T-helper 1 cell treated with Interleukin-12 subunit alpha and Interleukin-12 subunit beta and Interleukin-4 antibody, amounts not matched to agents 30 μg/mL and 1 μg/mL, for 36 hours (primary cell): ENCODE data around the gene PDK2.

Experiments
- H3K27ac Mint-ChIP-seq: one replicate; pipeline ENCODE4 v1.8.0; 2021; ENCODE audit warnings: mild to moderate bottlenecking, mixed read lengths
- H3K27me3 Mint-ChIP-seq: one replicate; pipeline ENCODE4 v1.8.0; 2021; ENCODE audit warnings: low read depth, mixed read lengths
- H3K36me3 Mint-ChIP-seq: one replicate; pipeline ENCODE4 v1.8.0; 2021; ENCODE audit warnings: low read depth, mixed read lengths
- H3K4me1 Mint-ChIP-seq: one replicate; pipeline ENCODE4 v1.8.0; 2021; ENCODE audit warnings: low read depth, mixed read lengths
- H3K4me3 Mint-ChIP-seq: one replicate; pipeline ENCODE4 v1.8.0; 2021; ENCODE audit warnings: mild to moderate bottlenecking, moderate library complexity, mixed read lengths
- H3K9me3 Mint-ChIP-seq: one replicate; pipeline ENCODE4 v1.8.0; 2021; ENCODE audit warnings: mixed read lengths

Gene PDK2

DNA sequence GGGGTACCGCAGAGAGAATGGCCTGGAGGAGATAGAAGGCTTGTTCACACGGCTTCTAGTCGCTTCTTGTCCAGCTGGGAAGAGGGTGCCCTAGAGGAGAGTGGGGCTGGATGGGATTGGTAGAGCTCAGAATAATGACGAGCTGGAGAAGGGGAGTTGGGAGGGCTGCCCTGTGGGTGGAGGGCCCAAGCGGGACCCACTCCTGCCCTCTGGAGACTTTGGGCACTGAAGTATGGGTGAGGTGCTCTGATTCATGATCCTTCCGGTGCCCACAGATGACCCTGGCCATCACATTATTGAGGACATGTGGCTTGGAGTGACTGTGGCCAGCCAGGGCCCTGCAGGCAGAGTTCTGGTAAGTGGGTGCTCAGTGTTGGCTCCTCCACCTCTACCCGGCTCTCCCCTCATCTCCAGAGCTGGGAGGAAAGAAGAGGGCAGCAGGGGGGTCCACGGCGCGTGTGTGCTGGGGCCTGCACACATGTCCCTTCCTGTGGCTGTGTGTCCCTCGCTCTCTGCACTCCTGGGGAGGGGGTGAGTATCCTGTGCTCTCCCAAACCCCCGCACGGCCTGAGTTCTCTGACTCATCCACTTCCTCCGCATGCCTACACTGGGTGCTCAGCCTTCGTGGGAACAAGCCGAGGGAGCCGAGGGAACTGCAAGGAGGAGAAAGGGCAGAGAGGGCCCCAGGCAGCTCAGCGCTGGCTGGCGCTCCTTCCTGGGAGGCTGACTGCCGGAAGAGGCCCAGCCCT is 30.7 kb upstream of the PDK2 start:
- Mint-ChIP-seq H3K9me3 (no peaks in the 10 kb centered on the region), H3K4me1 (peaks cover 2% of the 10 kb centered on the region), H3K36me3 (peaks cover 9% of the 10 kb centered on the region), H3K27ac (no peak overlapping the region), H3K4me3 (no peak overlapping the region), H3K27me3 (no peaks in the 10 kb centered on the region)

DNA sequence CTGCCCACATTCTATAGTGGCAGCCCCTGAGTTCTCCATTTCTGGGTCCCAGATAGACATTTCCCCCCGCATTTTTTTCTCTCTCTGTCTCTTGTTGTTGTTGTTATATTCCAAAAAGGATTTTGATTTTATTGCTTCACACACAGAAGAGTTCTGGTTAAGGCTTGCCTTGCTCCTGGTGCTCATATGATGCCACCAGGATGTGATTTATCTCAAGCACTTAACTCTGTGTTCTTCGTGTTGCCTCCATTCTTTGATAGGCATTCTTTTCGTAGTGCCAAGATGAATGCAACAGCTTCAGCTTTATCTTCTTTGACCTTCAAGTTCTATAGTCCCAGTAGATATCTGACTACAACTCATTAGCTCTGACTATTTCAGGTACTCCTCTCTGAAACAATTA is 30.1 kb upstream of the PDK2 start:
- Mint-ChIP-seq H3K4me1 (peaks cover 2% of the 10 kb centered on the region), H3K4me3 (no peak overlapping the region), H3K27me3 (no peaks in the 10 kb centered on the region), H3K36me3 (peaks cover 14% of the 10 kb centered on the region), H3K27ac (no peak overlapping the region), H3K9me3 (no peaks in the 10 kb centered on the region)

DNA sequence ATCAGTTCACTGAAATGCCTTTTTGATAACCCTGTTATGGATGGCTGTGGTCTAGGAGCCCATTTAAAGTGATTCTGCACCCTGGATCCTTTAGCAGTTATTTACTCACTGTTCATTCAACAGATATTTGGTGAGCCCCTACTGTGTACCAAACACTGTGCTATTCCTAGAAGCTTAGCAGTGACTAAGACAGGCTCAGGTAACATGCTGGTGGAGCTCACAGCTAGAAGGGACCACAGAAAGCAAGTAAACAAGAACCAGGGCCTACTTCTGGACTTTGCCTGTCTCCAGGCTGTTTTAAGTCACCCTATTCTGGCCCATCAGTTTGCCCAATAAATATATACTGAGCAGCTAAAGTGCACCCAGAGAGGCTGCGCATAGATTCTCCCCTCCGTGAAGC is 28.2 kb upstream of the PDK2 start:
- H3K27me3 Mint-ChIP-seq, result no peaks in the 10 kb centered on the region
- H3K4me3 Mint-ChIP-seq, result no peak overlapping the region
- peaks cover 5% of the 10 kb centered on the region for H3K9me3 Mint-ChIP-seq
- H3K4me1 Mint-ChIP-seq, result peaks cover 4% of the 10 kb centered on the region
- H3K27ac Mint-ChIP-seq, result no peak overlapping the region
- peaks cover 27% of the 10 kb centered on the region for H3K36me3 Mint-ChIP-seq

DNA sequence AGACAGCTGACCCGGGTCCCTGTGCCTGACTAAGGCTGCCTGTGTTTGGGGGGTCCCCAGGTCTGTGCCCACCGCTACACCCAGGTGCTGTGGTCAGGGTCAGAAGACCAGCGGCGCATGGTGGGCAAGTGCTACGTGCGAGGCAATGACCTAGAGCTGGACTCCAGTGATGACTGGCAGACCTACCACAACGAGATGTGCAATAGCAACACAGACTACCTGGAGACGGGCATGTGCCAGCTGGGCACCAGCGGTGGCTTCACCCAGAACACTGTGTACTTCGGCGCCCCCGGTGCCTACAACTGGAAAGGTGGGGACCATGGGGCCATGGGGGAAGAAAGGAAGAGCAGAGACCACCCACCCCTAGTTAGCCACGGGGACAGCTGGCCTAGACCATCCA is 27.2 kb upstream of the PDK2 start:
- Mint-ChIP-seq H3K27me3 (no peaks in the 10 kb centered on the region), H3K4me3 (no peak overlapping the region), H3K4me1 (peaks cover 7% of the 10 kb centered on the region), H3K36me3 (peaks cover 32% of the 10 kb centered on the region), H3K27ac (no peak overlapping the region), H3K9me3 (peaks cover 5% of the 10 kb centered on the region)

DNA sequence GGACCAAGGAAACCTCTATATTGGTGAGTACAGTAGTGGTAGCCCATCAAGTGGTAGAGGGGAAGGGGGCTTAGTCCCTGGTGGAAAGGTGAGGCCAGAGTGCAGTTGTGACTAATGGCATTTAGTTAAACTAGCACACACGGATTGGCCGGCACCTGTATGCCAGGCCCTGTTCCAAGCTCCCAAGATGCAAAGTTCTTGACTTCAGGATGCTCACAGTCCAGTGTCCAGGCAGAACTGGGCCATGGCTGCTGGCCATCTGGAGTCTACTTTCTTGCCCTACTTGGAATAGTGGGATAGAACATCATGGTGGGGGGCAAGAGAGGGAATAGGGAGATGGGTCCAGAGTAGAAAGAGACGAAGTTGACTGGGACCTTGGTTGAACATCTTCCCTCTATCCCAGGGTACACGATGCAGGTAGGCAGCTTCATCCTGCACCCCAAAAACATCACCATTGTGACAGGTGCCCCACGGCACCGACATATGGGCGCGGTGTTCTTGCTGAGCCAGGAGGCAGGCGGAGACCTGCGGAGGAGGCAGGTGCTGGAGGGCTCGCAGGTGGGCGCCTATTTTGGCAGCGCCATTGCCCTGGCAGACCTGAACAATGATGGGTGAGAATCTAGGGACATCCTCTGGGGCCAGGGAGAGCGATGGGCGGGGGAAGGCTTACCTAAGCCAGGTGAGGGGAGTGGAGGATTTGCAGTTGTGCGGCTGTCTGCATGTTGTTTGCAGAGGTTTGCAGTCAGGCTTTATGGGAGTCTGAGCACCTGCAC is 24.1 kb upstream of the PDK2 start:
- Mint-ChIP-seq H3K9me3 (peaks cover 5% of the 10 kb centered on the region), H3K27ac (no peak overlapping the region), H3K4me1 (peaks cover 7% of the 10 kb centered on the region), H3K4me3 (no peak overlapping the region), H3K27me3 (no peaks in the 10 kb centered on the region), H3K36me3 (peaks cover 27% of the 10 kb centered on the region)

DNA sequence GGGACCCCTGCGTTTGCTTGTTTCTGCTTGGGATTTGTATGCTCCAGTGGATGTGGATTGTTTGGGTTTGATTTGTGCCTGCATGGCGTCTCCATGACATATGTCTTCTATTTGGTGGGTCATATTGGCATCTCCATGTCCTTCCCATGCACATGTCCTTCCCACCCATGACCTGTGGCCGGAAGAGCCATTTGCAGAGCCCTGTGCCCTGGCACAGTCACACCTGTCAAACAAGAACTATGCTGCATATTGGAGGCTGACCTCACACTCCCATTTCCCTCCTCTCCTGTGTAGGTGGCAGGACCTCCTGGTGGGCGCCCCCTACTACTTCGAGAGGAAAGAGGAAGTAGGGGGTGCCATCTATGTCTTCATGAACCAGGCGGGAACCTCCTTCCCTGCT is 23.5 kb upstream of the PDK2 start:
- no peak overlapping the region for H3K27ac Mint-ChIP-seq
- H3K27me3 Mint-ChIP-seq, result no peaks in the 10 kb centered on the region
- H3K36me3 Mint-ChIP-seq, result peaks cover 27% of the 10 kb centered on the region
- H3K4me3 Mint-ChIP-seq, result no peak overlapping the region
- peaks cover 7% of the 10 kb centered on the region for H3K4me1 Mint-ChIP-seq
- peaks cover 5% of the 10 kb centered on the region for H3K9me3 Mint-ChIP-seq

DNA sequence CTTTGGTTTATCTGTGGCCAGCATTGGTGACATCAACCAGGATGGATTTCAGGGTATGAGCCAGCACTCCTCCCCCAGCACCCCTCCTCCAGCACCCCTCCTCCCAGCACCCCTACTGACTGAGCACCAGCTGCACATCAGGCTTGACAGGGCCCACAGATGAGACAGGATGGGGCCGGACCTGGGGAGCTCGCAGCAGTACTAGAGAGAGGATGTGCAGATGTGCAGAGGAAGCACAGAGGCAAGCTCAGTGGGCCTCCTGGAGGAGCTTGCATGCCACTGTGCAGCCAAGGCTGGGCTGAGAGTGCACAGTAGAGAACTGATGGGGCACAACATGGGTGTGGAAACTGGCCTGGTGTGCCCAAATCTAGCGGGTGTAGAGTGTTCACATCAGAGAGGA is 23.0 kb upstream of the PDK2 start:
- H3K4me3 Mint-ChIP-seq, result no peak overlapping the region
- H3K9me3 Mint-ChIP-seq, result peaks cover 5% of the 10 kb centered on the region
- H3K27ac Mint-ChIP-seq, result no peak overlapping the region
- peaks cover 7% of the 10 kb centered on the region for H3K4me1 Mint-ChIP-seq
- no peaks in the 10 kb centered on the region for H3K27me3 Mint-ChIP-seq
- peaks cover 27% of the 10 kb centered on the region for H3K36me3 Mint-ChIP-seq

DNA sequence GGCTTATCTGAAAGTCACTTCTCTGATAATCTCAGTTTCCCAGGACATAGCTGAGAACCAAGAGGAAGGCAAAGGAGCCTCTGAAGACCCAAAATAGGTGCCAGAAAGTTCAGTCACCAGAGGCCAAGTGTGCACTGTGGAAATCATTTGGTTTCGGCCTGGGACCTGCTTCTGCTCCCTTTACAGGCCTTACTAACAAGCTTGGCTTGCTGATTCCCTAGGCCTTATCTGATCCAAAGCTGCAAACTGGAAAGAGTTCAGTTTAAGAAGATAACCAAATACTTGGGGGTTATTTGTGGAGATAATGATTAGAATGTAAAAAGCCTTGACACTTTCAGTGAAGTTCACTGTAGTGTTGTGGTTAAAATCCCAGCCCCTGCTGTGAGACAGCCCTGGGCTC is 22.2 kb upstream of the PDK2 start:
- Mint-ChIP-seq H3K27me3 (no peaks in the 10 kb centered on the region), H3K27ac (no peak overlapping the region), H3K4me1 (peaks cover 6% of the 10 kb centered on the region)

DNA sequence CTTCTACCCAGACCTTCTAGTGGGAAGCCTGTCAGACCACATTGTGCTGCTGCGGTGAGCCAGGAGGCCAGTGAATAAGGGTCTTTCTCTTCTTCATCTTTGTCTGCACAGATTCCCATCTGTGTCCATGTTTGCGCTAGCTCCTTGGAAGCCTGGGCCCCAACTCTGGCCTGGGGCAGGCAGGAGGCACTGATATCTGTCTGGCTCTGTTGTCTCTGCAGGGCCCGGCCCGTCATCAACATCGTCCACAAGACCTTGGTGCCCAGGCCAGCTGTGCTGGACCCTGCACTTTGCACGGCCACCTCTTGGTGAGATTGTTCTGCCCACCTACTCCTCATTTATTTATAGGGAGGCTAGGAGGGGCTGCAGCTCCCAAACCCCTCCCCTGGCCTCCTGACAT is 20.9 kb upstream of the PDK2 start:
- no peak overlapping the region for H3K4me3 Mint-ChIP-seq
- H3K4me1 Mint-ChIP-seq, result peaks cover 5% of the 10 kb centered on the region
- no peaks in the 10 kb centered on the region for H3K27me3 Mint-ChIP-seq

More for the DNA sequence above, 22.2 kb upstream of the PDK2 start:
- Mint-ChIP-seq H3K9me3 (peaks cover 5% of the 10 kb centered on the region), H3K4me3 (no peak overlapping the region), H3K36me3 (peaks cover 28% of the 10 kb centered on the region)

DNA sequence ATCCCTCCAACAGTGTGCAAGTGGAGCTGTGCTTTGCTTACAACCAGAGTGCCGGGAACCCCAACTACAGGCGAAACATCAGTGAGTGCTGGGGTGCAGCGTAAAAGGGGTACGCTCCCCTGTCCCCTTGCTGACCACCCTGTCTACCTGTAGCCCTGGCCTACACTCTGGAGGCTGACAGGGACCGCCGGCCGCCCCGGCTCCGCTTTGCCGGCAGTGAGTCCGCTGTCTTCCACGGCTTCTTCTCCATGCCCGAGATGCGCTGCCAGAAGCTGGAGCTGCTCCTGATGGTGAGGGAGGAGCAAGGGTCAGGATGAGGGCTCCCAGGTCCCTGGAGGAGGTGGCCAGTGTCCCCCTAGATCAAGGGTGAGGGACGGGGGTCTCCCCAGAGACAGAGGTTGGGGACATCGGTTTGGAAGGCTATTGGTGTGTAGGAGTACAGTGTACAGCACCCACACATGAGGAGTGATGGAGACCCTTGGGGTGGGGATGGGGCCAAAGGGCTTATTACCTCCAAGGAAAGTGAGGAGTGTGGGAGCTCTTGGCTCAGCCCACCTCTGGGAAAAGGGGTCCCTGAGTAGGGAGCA is 19.6 kb upstream of the PDK2 start:
- no peak overlapping the region for H3K27ac Mint-ChIP-seq

More for the DNA sequence above, 20.9 kb upstream of the PDK2 start:
- Mint-ChIP-seq H3K27ac (no peak overlapping the region), H3K9me3 (peaks cover 5% of the 10 kb centered on the region), H3K36me3 (peaks cover 27% of the 10 kb centered on the region)

DNA sequence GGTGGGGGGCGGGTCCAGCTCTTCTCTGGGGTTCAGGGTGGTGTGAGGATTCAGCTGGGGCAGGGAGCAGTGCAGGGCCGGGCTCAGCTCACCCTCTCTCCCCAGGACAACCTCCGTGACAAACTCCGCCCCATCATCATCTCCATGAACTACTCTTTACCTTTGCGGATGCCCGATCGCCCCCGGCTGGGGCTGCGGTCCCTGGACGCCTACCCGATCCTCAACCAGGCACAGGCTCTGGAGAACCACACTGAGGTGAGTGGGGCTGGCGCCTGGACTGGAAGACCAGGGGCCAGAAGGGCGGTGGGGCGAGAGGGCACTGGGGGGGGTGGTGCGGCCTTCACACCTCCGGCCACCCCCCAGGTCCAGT is 18.9 kb upstream of the PDK2 start:
- H3K9me3 Mint-ChIP-seq, result peaks cover 2% of the 10 kb centered on the region
- no peaks in the 10 kb centered on the region for H3K27me3 Mint-ChIP-seq
- H3K4me1 Mint-ChIP-seq, result peaks cover 5% of the 10 kb centered on the region
- no peak overlapping the region for H3K27ac Mint-ChIP-seq
- peaks cover 22% of the 10 kb centered on the region for H3K36me3 Mint-ChIP-seq
- no peak overlapping the region for H3K4me3 Mint-ChIP-seq

More for the DNA sequence above, 19.6 kb upstream of the PDK2 start:
- peaks cover 5% of the 10 kb centered on the region for H3K9me3 Mint-ChIP-seq
- no peaks in the 10 kb centered on the region for H3K27me3 Mint-ChIP-seq
- H3K4me3 Mint-ChIP-seq, result no peak overlapping the region
- peaks cover 5% of the 10 kb centered on the region for H3K4me1 Mint-ChIP-seq
- H3K36me3 Mint-ChIP-seq, result peaks cover 24% of the 10 kb centered on the region

DNA sequence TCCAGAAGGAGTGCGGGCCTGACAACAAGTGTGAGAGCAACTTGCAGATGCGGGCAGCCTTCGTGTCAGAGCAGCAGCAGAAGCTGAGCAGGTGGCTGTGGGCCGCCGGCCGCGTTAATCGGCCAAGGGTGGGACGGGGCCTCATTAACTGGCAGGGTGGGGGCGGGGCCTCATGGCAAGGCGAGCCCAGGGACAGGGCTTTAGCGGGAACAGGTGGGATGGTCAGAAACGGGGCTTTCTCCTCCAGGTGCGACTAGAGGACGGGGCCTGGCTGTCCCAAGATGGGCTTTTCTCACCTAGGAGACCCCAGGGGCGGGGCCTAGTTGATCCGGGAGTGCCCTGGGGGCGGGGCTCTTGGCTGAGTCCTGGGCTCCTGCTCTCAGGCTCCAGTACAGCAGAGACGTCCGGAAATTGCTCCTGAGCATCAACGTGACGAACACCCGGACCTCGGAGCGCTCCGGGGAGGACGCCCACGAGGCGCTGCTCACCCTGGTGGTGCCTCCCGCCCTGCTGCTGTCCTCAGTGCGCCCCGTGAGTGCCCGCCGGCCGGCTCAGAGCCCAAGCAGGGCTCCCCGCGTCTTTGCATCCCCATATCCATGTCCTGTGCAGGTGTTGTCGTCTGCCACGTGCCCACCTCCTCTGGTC is 18.4 kb upstream of the PDK2 start:
- Mint-ChIP-seq H3K27ac (no peak overlapping the region), H3K4me3 (no peak overlapping the region), H3K27me3 (no peaks in the 10 kb centered on the region), H3K36me3 (peaks cover 21% of the 10 kb centered on the region), H3K9me3 (no peaks in the 10 kb centered on the region), H3K4me1 (peaks cover 5% of the 10 kb centered on the region)

DNA sequence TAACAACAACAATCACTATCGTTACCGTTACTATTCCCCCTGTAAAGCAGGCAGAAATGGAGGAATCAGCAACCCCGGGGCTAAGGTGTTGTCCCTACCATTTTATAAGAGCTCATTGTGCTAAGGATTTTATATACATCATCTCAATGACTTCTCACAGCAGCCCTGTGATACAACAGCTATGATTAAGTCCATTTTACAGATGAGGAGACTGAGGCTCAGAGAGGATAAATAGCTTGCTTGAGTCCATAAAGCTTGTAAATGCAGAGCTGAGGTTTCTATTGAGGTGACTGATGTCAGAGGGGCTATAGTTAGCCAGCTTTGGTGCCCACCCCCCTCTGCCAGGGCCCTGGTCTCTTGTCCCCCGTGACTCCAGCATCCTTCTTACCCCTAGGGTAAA is 16.7 kb upstream of the PDK2 start:
- no peak overlapping the region for H3K4me3 Mint-ChIP-seq
- H3K36me3 Mint-ChIP-seq, result peaks cover 13% of the 10 kb centered on the region
- no peaks in the 10 kb centered on the region for H3K27me3 Mint-ChIP-seq
- H3K9me3 Mint-ChIP-seq, result no peaks in the 10 kb centered on the region
- H3K4me1 Mint-ChIP-seq, result no peaks in the 10 kb centered on the region
- no peak overlapping the region for H3K27ac Mint-ChIP-seq

DNA sequence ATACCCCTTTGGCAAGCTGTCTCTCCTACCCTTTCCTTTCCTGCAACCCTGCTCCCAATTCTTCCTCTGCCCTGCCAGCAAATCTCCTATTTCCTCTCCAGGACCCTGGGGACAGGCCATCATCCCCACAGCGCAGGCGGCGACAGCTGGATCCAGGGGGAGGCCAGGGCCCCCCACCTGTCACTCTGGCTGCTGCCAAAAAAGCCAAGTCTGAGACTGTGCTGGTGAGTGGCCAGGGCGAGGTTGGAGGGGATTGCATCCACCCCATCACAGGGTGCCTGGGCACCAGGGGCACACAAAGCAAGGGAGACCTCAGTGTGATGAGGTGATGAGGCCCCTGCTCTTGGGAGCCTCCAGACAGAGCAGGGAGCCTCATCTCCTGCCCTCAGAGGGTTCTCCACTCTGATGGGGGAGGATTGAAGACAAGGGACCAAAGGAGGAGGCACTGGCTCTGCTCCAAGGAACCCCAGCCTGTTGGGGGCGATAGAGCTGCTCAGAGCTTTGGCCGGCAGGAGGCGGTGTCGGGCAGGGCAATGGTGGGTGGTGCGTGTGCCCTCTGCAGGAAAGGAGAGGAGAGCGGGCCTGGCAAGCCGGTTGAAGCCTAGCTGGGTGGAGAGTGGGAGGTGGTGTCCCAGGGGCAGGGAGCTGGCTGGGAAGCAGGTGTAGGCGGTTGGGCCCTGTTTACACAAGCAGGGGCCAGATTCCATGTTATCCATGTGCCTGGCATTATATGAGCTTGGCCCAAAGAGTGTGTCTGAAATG is 15.6 kb upstream of the PDK2 start:
- peaks cover 13% of the 10 kb centered on the region for H3K36me3 Mint-ChIP-seq
- H3K4me1 Mint-ChIP-seq, result no peaks in the 10 kb centered on the region
- H3K27me3 Mint-ChIP-seq, result no peaks in the 10 kb centered on the region
- no peaks in the 10 kb centered on the region for H3K9me3 Mint-ChIP-seq
- H3K27ac Mint-ChIP-seq, result no peak overlapping the region
- no peak overlapping the region for H3K4me3 Mint-ChIP-seq
